Measurements from ENCODE around the gene PPEF2. TPM values are rescaled to one million over a fixed set of nuclear protein-coding genes. Genes with fewer than 3 reads are reported as not detected.

The PPEF2 gene
- polyA plus RNA-seq, 3 donors: 0.25 TPM; not detected in 2

DNA sequence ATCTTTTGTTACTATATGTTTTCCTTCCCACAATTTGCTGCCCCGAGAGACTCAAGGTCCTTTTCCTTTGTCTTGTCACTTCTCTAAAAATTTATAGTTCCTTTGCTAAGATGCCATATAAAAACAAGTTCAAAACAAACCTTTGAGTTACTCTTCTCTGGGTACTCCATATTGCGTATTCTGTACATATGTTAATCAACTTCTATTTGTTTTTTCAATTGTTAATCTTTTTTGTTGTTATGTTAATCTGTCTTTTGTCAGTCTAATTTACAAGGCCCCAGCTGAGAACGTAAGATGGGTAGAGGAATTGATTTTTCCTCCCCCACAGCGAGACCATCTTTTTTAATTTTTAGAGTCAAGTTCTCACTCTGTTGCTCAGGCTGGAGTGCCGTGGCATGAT lies 7.2 kb upstream of the PPEF2 start:
- H3K36me3 ChIP-seq (replicated peaks in 1 of 2; ENCODE audit: control insufficient read depth in 1 of 2, insufficient read depth in 2 of 2, low read length in 2 of 2): peaks cover 11 to 39% of the 10 kb centered on the region in 2 donors
- no peak for DNase-seq
- no peaks in the 10 kb centered on the region for H3K79me2 ChIP-seq (ENCODE audit: insufficient read depth, low read length)
- H3K4me1 ChIP-seq (ENCODE audit: control insufficient read depth in 1 of 2, insufficient read depth in 2 of 2, low read length in 2 of 2): peaks cover 47 to 55% of the 10 kb centered on the region in 2 donors
- peaks cover 35% of the 10 kb centered on the region for H3K4me1 Mint-ChIP-seq
- H3K9me3 ChIP-seq (replicated peaks in 1 of 2; ENCODE audit: control insufficient read depth in 1 of 2, insufficient read depth in 1 of 2, low read length in 2 of 2): no peaks in the 10 kb centered on the region
- H3K36me3 Mint-ChIP-seq: peaks cover 26 to 30% of the 10 kb centered on the region in 2 donors
- H3K27ac Mint-ChIP-seq: peak overlapping the region in 5 of 7 donors; percentile 79 to 94 (median 88)
- no peaks in the 10 kb centered on the region for H4K20me1 ChIP-seq (ENCODE audit: insufficient read depth, low read length)
- peak overlapping the region; percentile 77 to 84 for H3K27ac ChIP-seq (ENCODE audit: low read depth in 1 of 2, low read length in 2 of 2)
- H3K27me3 ChIP-seq (ENCODE audit: control insufficient read depth in 2 of 2, insufficient read depth in 2 of 2, low read length in 2 of 2): no peaks in the 10 kb centered on the region
- H3K9me3 Mint-ChIP-seq: peaks cover 0 to 10% (median 6%) of the 10 kb centered on the region in 7 donors
- no peak overlapping the region for H3K4me3 Mint-ChIP-seq
- peaks cover 0 to 1% (median 0%) of the 10 kb centered on the region in 3 donors for H3K27me3 Mint-ChIP-seq (ENCODE audit: low read depth in 3 of 3)
- no peak overlapping the region for H3K9ac ChIP-seq (ENCODE audit: insufficient read depth, low read length, poor library complexity, severe bottlenecking)
- no peak overlapping the region for H2AFZ ChIP-seq (ENCODE audit: insufficient read depth, low read depth, low read length, poor library complexity, severe bottlenecking)
- intact Hi-C loops (cut with micrococcal nuclease): loop anchor here in 1 of 2 donors (10.0 kb wide), 1 partner anchor 155 kb away; no protein-coding TSS in a partner anchor
- WGBS (ENCODE audit: insufficient coverage): 100% methylated on average over 1 of the region's 5 CpGs
- TF ChIP-seq, protein P1, sequence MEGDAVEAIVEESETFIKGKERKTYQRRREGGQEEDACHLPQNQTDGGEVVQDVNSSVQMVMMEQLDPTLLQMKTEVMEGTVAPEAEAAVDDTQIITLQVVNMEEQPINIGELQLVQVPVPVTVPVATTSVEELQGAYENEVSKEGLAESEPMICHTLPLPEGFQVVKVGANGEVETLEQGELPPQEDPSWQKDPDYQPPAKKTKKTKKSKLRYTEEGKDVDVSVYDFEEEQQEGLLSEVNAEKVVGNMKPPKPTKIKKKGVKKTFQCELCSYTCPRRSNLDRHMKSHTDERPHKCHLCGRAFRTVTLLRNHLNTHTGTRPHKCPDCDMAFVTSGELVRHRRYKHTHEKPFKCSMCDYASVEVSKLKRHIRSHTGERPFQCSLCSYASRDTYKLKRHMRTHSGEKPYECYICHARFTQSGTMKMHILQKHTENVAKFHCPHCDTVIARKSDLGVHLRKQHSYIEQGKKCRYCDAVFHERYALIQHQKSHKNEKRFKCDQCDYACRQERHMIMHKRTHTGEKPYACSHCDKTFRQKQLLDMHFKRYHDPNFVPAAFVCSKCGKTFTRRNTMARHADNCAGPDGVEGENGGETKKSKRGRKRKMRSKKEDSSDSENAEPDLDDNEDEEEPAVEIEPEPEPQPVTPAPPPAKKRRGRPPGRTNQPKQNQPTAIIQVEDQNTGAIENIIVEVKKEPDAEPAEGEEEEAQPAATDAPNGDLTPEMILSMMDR (IDR thresholded peaks at IDR 0.05): no peak
- no peak overlapping the region for H3K4me2 ChIP-seq (replicated peaks; ENCODE audit: extremely low read depth, low read length, poor library complexity, severe bottlenecking)
- H3K4me3 ChIP-seq (replicated peaks in 1 of 3; ENCODE audit: low read depth in 2 of 3, low read length in 3 of 3): no peak overlapping the region

DNA sequence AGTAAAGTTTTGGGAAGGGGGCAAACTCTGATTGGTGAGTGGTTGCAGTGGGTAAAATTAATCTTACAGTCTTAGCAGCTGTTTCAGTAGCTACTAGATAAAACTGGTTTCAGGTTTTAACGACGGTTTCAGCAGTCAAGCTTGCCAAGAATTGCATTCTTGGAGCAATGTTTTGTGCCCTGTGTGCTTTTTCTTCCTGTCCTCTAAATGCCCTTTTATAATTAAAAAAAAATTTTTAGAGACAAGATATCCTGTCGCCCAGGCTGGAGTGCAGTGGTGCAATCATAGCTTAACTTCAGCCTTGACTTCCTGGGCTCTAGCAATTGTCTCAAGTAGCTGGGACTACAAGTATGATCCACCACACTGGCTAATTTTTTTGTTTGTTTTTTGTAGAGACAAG lies 6.3 kb upstream of the PPEF2 start:
- Histone ChIP-seq H3K9ac (ENCODE audit: insufficient read depth, low read length, poor library complexity, severe bottlenecking) (no peak overlapping the region), H4K20me1 (ENCODE audit: insufficient read depth, low read length) (no peaks in the 10 kb centered on the region), H3K4me3 (replicated peaks in 1 of 3; ENCODE audit: low read depth in 2 of 3, low read length in 3 of 3) (peak overlapping the region in 1 of 3 experiments; percentile 34), H3K4me1 (ENCODE audit: control insufficient read depth in 1 of 2, insufficient read depth in 2 of 2, low read length in 2 of 2) (peaks cover 53 to 61% of the 10 kb centered on the region in 2 donors), H3K36me3 (replicated peaks in 1 of 2; ENCODE audit: control insufficient read depth in 1 of 2, insufficient read depth in 2 of 2, low read length in 2 of 2) (peaks cover 5 to 30% of the 10 kb centered on the region in 2 donors), H3K27ac (ENCODE audit: low read depth in 1 of 2, low read length in 2 of 2) (peak overlapping the region; percentile 77 to 84), H3K27me3 (ENCODE audit: control insufficient read depth in 2 of 2, insufficient read depth in 2 of 2, low read length in 2 of 2) (no peaks in the 10 kb centered on the region), H3K9me3 (replicated peaks in 1 of 2; ENCODE audit: control insufficient read depth in 1 of 2, insufficient read depth in 1 of 2, low read length in 2 of 2) (no peaks in the 10 kb centered on the region), H3K79me2 (ENCODE audit: insufficient read depth, low read length) (no peaks in the 10 kb centered on the region), H3K4me2 (replicated peaks; ENCODE audit: extremely low read depth, low read length, poor library complexity, severe bottlenecking) (peak overlapping the region; percentile 42), H2AFZ (ENCODE audit: insufficient read depth, low read depth, low read length, poor library complexity, severe bottlenecking) (no peak overlapping the region)
- intact Hi-C loops (cut with micrococcal nuclease): loop anchor here in 1 of 2 donors (10.0 kb wide), 1 partner anchor 156 kb away; no protein-coding TSS in a partner anchor
- peaks cover 0 to 1% (median 0%) of the 10 kb centered on the region in 3 donors for H3K27me3 Mint-ChIP-seq (ENCODE audit: low read depth in 3 of 3)
- TF ChIP-seq, protein P1 (IDR thresholded peaks at IDR 0.05): no peak
- peak; percentile 16 to 32 (median 21) for DNase-seq
- H3K27ac Mint-ChIP-seq: peak overlapping the region; percentile 77 to 95 (median 88)
- H3K9me3 Mint-ChIP-seq: peaks cover 0 to 10% (median 6%) of the 10 kb centered on the region in 7 donors
- H3K4me1 Mint-ChIP-seq: peaks cover 41% of the 10 kb centered on the region
- H3K36me3 Mint-ChIP-seq: peaks cover 17 to 22% of the 10 kb centered on the region in 2 donors
- no CpG with 5 or more reads among the region's 3 CpGs for WGBS (ENCODE audit: insufficient coverage)
- peak overlapping the region in 1 of 2 donors; percentile 52 for H3K4me3 Mint-ChIP-seq
